HG03045 (cell line): Measurements from ENCODE around the gene OCA2.
"Not testable (repeated sequence)": the region's sequence is repeated elsewhere in the genome, so short reads cannot be mapped to it uniquely, and the experiment has no call there.

Experiments
- ATAC-seq: cut with Tn5 transposase; IDR thresholded peaks from one replicate; pipeline ENCODE4 v1.9.1; 2021; ENCODE audit warnings: mild to moderate bottlenecking, moderate library complexity; ENCODE audit not compliant: unreplicated experiment

OCA2 gene

GRCh38 chr15:27853624-27854455 lies 245.3 kb downstream of the OCA2 start:
- no peak for ATAC-seq

- no peak for ATAC-seq
Observed at GRCh38 chr15:27851858-27852210, 247.3 kb downstream of the OCA2 start.

GRCh38 chr15:27850981-27851857 lies 247.9 kb downstream of the OCA2 start:
- no peak for ATAC-seq

- no peak for ATAC-seq
Observed at GRCh38 chr15:27850050-27850449, 249.1 kb downstream of the OCA2 start.

- ATAC-seq: not testable (repeated sequence)
Observed at GRCh38 chr15:27848936-27849335, 250.2 kb downstream of the OCA2 start.

GRCh38 chr15:27847775-27848710 lies 251.1 kb downstream of the OCA2 start:
- no peak for ATAC-seq

- ATAC-seq: no peak
Observed at GRCh38 chr15:27846722-27847395, 252.3 kb downstream of the OCA2 start.

- no peak for ATAC-seq
Observed at GRCh38 chr15:27845535-27846369, 253.4 kb downstream of the OCA2 start.

GRCh38 chr15:27844018-27844666 lies 255.0 kb downstream of the OCA2 start:
- ATAC-seq: no peak

- no peak for ATAC-seq
Observed at GRCh38 chr15:27843146-27843545, 256.0 kb downstream of the OCA2 start.

GRCh38 chr15:27842526-27842925 lies 256.6 kb downstream of the OCA2 start:
- no peak for ATAC-seq

- ATAC-seq: no peak
Observed at GRCh38 chr15:27835233-27835939, 263.7 kb downstream of the OCA2 start.

GRCh38 chr15:27834684-27835083 lies 264.4 kb downstream of the OCA2 start:
- ATAC-seq: no peak

- no peak for ATAC-seq
Observed at GRCh38 chr15:27833974-27834373, 265.1 kb downstream of the OCA2 start.

GRCh38 chr15:27833178-27833577 lies 265.9 kb downstream of the OCA2 start:
- ATAC-seq: no peak

GRCh38 chr15:27832237-27832596 lies 266.9 kb downstream of the OCA2 start:
- no peak for ATAC-seq

- ATAC-seq: no peak
Observed at GRCh38 chr15:27831384-27832236, 267.5 kb downstream of the OCA2 start.
